Measurements from ENCODE around the gene GFY.
"Not testable (repeated sequence)": the region's sequence is repeated elsewhere in the genome, so short reads cannot be mapped to it uniquely, and the experiment has no call there.

Gene GFY

DNA sequence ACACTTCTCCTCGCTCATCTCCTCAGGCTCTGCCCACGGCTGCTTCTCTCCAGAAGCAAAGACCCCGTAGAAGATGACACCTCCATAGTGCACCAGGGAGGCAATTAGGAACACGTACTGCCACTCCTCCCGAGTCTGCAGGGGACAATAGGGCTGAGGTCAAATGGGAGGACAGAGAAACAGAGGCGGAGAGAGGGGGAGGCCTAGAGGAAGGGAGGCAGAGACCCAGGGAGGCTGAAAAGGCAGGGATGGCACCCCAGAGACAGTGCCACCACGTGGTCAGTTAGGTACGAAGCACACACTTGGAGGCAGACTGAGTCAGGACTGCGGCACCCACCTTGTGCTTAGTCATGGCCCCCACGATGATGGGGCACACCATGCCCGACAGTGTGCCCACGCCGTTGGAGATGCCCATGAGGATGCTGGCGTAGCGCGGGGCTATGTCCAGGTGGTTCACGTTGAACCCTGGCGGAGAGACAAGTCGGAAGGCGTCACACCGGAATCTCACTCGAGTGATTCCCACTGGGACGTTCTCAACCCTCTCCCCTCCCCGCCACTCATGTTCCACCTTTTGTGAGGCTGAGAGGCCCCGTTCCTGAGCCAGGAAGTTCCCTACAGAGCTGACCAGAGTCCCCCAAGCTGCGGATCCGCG, 5.6 kb downstream of the GFY start:
- no peak for DNase-seq

GRCh38 chr19:49431330-49431749, 6.2 kb downstream of the GFY start:
- DNase-seq: no peak

DNA sequence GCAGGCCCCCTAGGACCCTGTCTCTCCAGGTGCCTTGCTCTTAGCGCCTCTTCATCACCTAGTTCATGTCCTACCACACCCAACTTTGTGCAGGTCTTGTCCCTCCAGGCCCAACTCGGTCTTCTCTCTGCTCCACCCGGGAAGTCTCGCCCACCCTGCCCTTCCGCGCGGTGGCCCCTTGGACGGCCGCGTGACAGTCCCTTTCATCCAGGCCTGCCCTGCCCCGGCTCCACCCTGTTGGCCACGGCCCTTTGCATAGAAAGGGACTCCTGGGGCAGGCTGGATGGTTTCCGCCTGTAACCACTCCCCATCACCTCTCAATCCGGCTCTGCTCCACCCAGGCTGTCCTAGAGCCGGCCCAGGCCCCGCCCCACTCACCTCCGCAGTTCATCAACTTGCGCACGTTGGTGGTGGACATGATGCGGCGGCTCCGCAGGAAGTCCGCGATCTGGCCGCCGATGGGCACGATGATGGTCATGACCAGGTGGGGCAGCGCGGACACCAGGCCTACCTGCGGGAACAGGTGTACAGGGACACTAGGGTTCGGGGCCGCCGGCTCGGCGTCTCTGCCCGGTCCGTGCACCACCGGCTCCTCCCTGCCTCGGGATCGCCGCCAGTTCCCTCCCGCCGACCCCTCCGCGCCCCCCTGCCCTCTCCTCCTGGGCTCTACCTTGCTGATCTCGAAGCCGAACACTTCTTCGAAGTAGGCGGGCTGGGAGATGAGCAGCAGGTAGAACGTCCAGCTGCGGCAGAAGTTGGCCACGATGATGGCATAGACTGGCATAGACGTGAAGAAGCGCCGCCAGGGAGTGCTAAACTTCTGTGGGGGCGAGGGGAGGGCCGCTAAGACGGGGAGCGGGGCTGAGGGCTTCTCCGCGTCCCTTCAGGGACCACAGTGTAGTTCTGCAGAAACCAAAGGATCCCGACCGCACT, 7.2 kb downstream of the GFY start:
- no peak for DNase-seq

DNA sequence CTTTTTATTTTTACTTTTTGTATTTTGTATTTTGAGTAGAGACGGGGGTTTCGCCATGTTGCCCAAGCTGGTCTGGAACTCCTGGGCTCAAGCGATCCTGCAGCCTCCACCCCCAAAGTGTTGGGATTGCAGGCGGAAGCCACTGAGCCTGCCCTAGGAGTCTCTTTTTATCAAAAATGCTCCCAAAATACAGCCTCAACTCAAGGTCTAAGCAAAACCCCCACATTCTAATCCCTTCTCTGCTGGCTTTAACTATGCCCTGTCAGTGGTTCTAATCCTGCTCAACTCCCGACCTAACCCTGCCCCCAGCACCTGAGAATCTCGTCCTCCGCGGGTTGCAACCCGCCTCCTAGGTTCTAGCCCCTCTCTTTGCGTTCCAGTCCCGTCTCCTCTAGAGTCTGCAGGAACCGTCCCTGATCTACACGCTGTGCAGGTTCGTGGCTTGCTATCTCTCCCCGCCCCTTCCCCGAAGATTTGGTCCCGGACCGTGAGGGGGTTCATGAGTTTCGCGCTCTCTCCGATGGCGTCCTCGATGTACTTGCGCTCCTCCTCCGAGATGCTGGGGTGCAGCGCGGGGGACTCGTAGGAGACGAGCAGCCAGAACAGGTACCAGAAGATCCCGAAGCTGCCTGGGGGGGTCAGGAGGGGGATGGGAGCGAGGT, 8.2 kb downstream of the GFY start:
- no peak for DNase-seq

DNA sequence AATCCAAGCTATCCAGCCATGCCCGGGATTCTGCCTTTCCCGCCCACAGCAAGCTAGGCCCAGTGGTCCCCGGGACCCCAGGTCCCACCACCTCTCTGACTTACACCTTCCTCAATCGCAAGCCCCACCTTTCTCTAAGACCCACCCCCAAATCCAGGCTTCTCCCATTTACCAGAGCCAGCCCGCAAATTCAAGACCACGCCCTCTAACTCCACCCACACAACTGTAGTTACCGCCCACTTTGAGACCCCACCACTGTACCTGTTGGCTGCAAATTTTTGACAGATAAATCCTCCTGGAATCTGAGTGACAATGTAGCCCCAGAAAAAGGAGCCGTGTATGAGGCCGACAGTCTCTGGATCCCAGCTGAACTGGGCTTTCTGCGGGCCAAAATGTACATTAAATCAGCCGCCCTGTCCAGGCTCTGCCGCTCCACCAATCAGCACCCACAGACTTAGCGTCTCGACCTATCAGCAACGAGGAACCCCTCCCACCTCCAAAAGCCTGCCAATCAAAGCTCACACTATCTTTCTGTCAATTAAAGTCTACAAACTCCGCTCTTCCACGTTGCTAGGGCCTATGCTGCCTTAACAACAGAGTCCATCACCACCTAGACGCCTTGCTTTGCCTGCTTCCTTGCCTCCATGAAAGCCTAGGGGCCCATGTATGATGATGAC, 9.9 kb downstream of the GFY start:
- DNase-seq: no peak

- DNase-seq: no peak
Measured at GRCh38 chr19:49435670-49436069, 10.5 kb downstream of the GFY start.

GRCh38 chr19:49436381-49437017, 11.3 kb downstream of the GFY start:
- no peak for DNase-seq

DNA sequence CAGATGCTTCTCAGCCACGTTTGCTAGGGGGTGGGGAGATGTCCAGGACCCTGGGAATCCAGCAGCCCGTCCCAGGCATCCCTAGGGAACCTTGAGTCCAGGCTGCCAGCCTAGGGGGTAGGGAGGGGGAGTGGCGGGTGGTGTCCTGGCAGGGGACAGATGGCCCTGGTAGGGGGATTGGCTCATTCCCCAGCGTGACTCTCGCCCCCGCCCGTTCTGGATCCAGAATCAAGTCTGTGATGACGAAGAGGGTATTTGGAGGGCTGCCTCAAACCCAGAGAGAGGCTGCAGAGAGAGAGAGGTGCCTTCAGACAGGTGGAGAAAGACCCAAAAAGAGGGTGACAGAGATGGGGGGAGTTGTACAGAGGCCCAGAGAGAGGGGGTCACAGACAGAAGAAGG, 12.0 kb downstream of the GFY start:
- no peak for DNase-seq

DNA sequence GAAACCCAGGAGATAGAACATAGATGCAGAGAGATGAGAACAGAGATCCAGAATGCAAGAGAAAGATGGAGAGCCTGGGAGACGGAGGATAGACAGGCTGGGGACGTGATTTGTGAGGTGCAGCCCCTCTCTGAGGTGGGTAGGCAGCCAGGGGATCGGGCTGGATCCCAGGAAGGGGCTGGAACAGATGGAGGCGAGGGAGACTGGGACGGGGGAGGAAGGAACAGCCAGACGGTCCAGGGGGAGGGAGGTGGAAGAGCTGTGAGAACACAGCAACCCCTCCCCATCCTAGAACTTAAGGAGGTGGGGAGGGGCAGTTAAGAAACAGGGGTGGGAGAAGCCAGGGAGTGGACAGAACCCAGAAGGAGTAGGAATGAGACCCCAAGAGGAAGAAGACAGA, 13.1 kb downstream of the GFY start:
- no peak for DNase-seq

GRCh38 chr19:49439836-49440235, 14.6 kb downstream of the GFY start:
- DNase-seq: no peak

DNA sequence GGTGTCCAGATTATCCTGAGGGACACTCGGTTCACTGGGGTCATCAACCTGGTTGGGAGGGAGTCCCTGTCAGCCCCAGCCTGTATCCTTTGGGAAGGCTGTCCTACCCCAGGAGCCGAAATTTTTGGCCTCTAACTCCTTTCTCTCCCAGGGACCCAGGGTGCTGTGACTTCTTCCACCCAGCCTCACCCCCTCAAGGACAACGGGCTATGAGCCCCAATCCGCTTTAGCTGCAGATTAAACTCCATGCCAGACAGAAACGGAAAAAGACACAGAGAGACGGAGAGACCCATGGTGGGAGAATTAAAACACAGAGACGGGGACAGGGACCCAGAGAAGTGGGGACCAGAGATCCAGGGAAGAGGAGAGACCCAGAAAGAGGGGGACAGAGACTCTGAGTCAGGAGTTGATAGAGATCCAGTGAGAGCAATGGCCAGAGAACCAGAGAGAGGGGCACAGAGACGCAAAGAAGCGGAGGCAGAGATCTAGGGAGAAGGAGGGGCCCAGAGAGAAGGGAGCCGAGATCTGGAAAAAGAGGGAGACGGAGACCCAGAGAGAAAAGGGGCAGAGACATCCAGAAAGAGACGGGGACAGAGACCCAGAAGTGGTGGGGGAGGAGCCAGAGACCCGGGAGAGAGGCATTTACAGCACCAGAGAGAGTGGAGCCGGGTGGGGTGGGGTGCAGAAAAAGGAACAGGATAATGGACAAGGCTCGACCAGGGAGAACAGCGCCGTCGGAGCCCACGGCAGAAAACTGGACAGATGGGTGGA, 15.4 kb downstream of the GFY start:
- no peak for DNase-seq

GRCh38 chr19:49441210-49441959, 16.2 kb downstream of the GFY start, which contains the start of gene SLC17A7:
Gene SLC17A7 (minus strand): TSS chr19:49441527. CDS start chr19:49441379, 148 bp downstream.
- DNase-seq: no peak

DNA sequence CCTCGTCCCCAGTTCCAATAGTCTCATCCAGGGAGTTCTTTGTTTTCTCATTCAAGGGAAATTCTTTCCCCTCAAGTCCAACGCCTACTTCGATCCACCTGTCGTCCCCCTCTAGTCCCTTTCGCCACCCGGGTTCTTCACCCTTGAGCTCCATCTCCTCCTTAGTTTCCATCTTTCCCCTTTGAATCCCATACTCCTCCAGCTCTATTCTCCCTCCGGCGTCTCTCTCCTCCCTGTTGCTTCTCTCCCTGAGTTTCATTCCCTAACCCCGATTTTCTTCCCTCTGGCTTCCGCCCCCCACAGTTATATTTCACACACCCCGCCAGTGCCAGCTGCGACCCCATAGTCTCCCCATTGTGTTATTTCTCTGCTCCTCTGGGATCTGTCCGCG, 16.8 kb downstream of the GFY start:
- DNase-seq: no peak

- no peak for DNase-seq
Measured at GRCh38 chr19:49442354-49442753, 17.2 kb downstream of the GFY start.

DNA sequence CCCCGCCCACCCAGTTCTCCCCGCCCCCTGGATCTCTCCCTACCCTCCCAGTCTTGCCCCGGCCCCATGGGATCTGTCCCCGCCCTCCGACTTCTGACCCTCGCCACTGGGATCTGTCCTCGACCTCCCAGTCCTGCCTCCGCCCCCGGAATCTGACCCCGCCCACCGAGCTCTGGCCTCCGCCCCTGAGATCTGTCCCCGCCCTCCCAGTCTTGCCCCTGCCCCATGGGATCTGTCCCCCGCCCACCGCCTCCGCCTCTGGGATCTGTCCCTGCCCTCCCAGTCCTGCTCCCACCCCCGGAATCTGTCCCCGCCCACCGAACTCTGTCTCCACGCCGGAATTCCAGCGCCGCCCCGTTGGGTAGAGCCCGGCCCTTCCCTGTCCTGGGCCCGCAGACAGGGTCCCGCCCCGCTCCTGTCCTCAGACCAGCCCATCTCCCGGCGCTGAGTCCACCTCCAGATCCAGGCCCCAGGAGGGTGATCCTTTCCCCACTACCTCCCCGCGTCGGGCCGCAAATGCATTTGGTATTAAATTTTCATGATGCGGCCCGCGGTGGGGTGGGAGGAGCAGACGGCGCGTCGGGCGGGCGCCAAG, 17.7 kb downstream of the GFY start:
- no peak for DNase-seq

GRCh38 chr19:49443366-49444099, 18.3 kb downstream of the GFY start:
- no peak for DNase-seq

- DNase-seq: not testable (repeated sequence)
Measured at GRCh38 chr19:49444100-49444700, 19.0 kb downstream of the GFY start.

- DNase-seq: no peak
Measured at GRCh38 chr19:49445997-49446396, 20.8 kb downstream of the GFY start.
